ENCODE data around the gene TBC1D22A. TPM values are rescaled to one million over a fixed set of nuclear protein-coding genes. Genes with fewer than 3 reads are reported as not detected.

TBC1D22A gene
- total RNA-seq, 6 donors from 2014 or later: 27.1 to 48.2 (median 35.3) TPM

DNA sequence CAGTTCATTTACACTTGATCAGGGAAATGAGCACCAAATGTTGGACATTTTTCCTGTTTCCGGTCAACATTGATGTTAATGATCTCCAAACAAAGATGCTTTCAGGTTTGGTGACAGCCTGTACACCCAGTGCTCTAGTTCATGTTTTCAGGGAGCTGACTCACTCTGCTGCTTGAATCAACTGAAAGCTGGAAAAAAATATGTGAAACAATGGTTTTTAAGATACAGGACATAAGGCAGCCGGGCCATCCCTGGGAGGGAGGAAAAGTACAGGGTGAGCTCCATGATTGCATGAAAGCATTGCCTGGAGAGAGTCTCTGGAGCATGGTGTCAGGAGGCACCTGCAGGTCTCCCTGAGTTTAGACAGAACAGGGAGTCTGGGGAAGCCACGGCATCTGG lies 259.6 kb downstream of the TBC1D22A start:
- Histone ChIP-seq H3K9me3 (no peaks in the 10 kb centered on the region), H3K36me3 (peaks cover 0 to 4% (median 2%) of the 10 kb centered on the region in 4 donors), H3K27ac (no peak overlapping the region), H3K27me3 (no peaks in the 10 kb centered on the region), H3K4me1 (no peaks in the 10 kb centered on the region), H3K4me3 (no peak overlapping the region)
- TF ChIP-seq EP300 (IDR thresholded peaks at IDR 0.05): no peak
- TF ChIP-seq POLR2AphosphoS5 (IDR thresholded peaks at IDR 0.05): no peak
- no peak for TF ChIP-seq CTCF (IDR thresholded peaks at IDR 0.05)
- no peak for TF ChIP-seq POLR2A (IDR thresholded peaks at IDR 0.05)
- ATAC-seq (ENCODE audit: low FRiP score in 2 of 2) (no peak), DNase-seq (no peak)
- WGBS, 2 donors: 100% methylated on average over 3 of the region's 3 CpGs

DNA sequence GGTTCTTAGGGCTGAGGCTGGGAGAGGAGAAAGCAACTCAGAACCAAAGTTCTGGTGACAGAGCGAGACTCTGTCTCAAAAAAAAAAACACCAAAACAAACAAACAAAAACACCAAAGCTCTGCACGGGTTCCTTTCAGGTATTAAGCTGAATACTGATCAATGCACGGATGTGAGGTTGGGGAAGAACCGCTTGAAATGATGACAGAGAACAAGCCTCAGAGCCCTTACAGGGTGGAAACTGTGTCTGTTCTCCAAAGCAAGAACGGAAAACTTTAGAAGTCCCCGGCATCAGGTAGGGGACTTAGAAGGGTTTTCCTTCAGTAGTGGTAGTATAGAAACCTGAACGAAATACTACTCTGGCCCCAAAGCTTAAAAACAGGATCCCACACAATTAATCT lies 260.0 kb downstream of the TBC1D22A start:
- no peak overlapping the region for H3K27ac ChIP-seq
- ATAC-seq (ENCODE audit: low FRiP score in 2 of 2) (no peak), DNase-seq (no peak)
- no peaks in the 10 kb centered on the region for H3K27me3 ChIP-seq
- TF ChIP-seq POLR2A (IDR thresholded peaks at IDR 0.05) (no peak), POLR2AphosphoS5 (IDR thresholded peaks at IDR 0.05) (no peak), CTCF (IDR thresholded peaks at IDR 0.05) (no peak), EP300 (IDR thresholded peaks at IDR 0.05) (no peak)
- no peak overlapping the region for H3K4me3 ChIP-seq
- WGBS, 2 donors: 94 to 95% methylated on average over 7 of the region's 7 CpGs
- H3K36me3 ChIP-seq: peaks cover 0 to 4% (median 2%) of the 10 kb centered on the region in 4 donors
- H3K4me1 ChIP-seq: no peaks in the 10 kb centered on the region
- H3K9me3 ChIP-seq: no peaks in the 10 kb centered on the region

DNA sequence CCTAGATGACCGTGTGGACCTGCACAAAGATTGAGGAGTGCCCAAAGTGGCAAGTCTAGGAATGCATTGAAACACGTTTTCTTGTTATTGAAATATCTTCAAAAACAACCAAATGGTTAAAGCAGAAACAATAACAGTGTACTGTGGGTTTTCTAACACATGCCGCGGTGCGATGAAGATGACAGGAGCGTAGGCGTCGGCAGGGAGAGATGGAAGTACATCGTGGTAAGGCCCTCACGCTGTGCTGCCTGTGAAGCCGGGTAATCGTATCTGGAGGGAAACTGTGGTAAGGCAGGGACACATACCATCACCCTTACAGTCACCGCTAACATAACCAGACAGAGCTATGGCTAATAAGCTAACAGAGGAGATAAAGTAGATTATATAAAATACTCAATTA lies 261.4 kb downstream of the TBC1D22A start:
- Histone ChIP-seq H3K27ac (no peak overlapping the region), H3K27me3 (no peaks in the 10 kb centered on the region), H3K4me3 (no peak overlapping the region), H3K4me1 (no peaks in the 10 kb centered on the region), H3K9me3 (no peaks in the 10 kb centered on the region), H3K36me3 (peaks cover 0 to 4% (median 2%) of the 10 kb centered on the region in 4 donors)
- no peak for TF ChIP-seq POLR2AphosphoS5 (IDR thresholded peaks at IDR 0.05)
- no peak for TF ChIP-seq POLR2A (IDR thresholded peaks at IDR 0.05)
- TF ChIP-seq CTCF (IDR thresholded peaks at IDR 0.05): no peak
- TF ChIP-seq EP300 (IDR thresholded peaks at IDR 0.05): no peak
- DNase-seq: no peak
- WGBS, 2 donors: 92 to 97% methylated on average over 13 of the region's 13 CpGs
- ATAC-seq (ENCODE audit: low FRiP score in 2 of 2): no peak

DNA sequence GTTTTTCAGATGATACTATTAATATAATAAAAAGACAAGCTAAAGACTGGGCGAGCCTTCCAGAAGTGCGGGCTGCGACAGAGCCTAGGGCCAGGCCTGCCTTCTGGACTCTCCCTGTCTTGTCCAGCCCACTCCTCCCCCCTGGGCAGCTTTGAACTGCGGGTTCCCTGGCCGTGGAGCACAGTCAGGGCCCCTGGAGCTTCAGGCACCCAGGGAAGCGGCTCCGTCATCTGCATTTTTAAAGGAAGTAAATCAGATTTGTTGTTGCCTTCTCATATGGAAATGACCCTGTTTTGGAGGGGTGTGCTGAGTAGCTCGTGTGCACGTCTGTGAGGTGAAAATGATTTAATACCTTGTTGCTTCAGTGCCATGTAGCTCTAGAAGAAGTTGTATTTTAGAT lies 265.3 kb downstream of the TBC1D22A start:
- peak in 1 of 2 donors; percentile 15 for DNase-seq
- no peaks in the 10 kb centered on the region for H3K27me3 ChIP-seq
- TF ChIP-seq POLR2AphosphoS5 (IDR thresholded peaks at IDR 0.05): no peak
- H3K4me3 ChIP-seq: no peak overlapping the region
- WGBS, 2 donors: 86 to 88% methylated on average over 9 of the region's 9 CpGs
- ATAC-seq (ENCODE audit: low FRiP score in 2 of 2): no peak
- H3K36me3 ChIP-seq: peaks cover 0 to 4% (median 2%) of the 10 kb centered on the region in 4 donors
- peaks cover 0 to 12% (median 6%) of the 10 kb centered on the region in 4 donors for H3K4me1 ChIP-seq
- H3K27ac ChIP-seq: no peak overlapping the region
- H3K9me3 ChIP-seq: no peaks in the 10 kb centered on the region

- DNase-seq: no peak
- Histone ChIP-seq H3K36me3 (no peaks in the 10 kb centered on the region), H3K9me3 (no peaks in the 10 kb centered on the region), H3K4me1 (peaks cover 0 to 21% (median 9%) of the 10 kb centered on the region in 4 donors), H3K4me3 (no peak overlapping the region), H3K27ac (no peak overlapping the region), H3K27me3 (no peaks in the 10 kb centered on the region)
- 87 to 91% methylated on average over 24 to 26 of the region's 26 CpGs for WGBS, 2 donors
- ATAC-seq (ENCODE audit: low FRiP score in 2 of 2): no peak
- no peak for TF ChIP-seq POLR2AphosphoS5 (IDR thresholded peaks at IDR 0.05)
- TF ChIP-seq CTCF (IDR thresholded peaks at IDR 0.05): no peak
Observed at GRCh38 chr22:47029244-47030074, 267.0 kb downstream of the TBC1D22A start.

Measured in upper lobe of left lung (tissue), 6 donors.